Measurements from ENCODE around the gene NECTIN4. TPM values are rescaled to one million over a fixed set of nuclear protein-coding genes. Genes with fewer than 3 reads are reported as not detected.

NECTIN4 gene
- total and polyA plus RNA-seq, 2 experiments from 2014 or later = not detected

DNA sequence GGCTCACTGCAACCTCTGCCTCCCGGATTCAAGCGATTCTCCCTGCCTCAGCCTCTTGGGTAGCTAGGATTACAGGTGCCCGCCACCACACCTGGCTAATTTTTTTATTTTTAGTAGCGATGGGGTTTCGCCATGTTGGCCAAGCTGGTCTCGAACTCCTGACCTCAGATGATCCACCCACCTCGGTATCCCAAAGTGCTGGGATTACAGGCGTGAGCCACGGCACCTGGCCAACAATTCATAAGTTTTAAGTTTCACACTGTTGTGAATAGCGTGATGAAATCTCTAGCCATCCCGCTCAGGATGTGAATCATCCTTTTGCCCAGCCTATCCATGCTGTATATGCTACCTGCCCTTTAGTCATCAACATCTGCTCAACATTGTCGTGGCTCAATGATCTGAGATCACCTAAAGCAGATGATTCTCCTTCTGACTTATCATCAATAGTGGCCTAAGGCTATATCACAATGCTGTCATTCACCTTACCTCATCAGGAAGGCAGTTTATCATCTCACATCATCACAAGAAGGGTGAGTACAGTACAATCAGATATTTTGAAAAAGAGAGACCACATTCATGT, 25.9 kb upstream of the NECTIN4 start:
- Histone ChIP-seq H3K36me3 (peaks cover 2% of the 10 kb centered on the region), H3K27ac (no peak overlapping the region), H3K27me3 (no peaks in the 10 kb centered on the region), H3K4me3 (no peak overlapping the region), H3K9me3 (ENCODE audit: low read depth) (no peaks in the 10 kb centered on the region), H3K4me1 (ENCODE audit: low read depth) (peaks cover 26% of the 10 kb centered on the region)
- DNase-seq (ENCODE audit: low read depth in 1 of 2, low spot score in 1 of 2) = peak in 1 of 2 donors; percentile 92
- TF ChIP-seq, protein P1, sequence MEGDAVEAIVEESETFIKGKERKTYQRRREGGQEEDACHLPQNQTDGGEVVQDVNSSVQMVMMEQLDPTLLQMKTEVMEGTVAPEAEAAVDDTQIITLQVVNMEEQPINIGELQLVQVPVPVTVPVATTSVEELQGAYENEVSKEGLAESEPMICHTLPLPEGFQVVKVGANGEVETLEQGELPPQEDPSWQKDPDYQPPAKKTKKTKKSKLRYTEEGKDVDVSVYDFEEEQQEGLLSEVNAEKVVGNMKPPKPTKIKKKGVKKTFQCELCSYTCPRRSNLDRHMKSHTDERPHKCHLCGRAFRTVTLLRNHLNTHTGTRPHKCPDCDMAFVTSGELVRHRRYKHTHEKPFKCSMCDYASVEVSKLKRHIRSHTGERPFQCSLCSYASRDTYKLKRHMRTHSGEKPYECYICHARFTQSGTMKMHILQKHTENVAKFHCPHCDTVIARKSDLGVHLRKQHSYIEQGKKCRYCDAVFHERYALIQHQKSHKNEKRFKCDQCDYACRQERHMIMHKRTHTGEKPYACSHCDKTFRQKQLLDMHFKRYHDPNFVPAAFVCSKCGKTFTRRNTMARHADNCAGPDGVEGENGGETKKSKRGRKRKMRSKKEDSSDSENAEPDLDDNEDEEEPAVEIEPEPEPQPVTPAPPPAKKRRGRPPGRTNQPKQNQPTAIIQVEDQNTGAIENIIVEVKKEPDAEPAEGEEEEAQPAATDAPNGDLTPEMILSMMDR (IDR thresholded peaks at IDR 0.05; ENCODE audit: low read depth, low read length) = no peak

DNA sequence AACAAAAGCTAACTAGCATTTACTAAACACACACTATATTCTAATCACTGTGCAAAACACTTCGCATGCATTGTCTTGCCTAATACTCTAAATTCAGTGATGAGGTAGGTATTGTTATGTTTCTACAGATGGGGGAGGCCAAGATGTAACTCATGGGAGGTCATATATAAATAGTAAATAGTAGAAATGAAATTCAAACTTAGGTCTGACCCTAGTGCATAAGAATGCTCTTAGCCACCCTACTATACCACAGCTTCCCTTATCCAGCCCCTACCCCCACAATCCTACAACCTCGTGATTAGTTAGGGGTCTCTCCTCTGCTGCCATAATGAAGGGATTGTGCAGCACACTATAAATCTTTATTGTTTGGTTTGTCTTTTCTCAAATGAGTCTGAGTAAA, 25.2 kb upstream of the NECTIN4 start:
- no peaks in the 10 kb centered on the region for H3K9me3 ChIP-seq (ENCODE audit: low read depth)
- H3K36me3 ChIP-seq = no peaks in the 10 kb centered on the region
- no peak overlapping the region for H3K27ac ChIP-seq
- H3K4me1 ChIP-seq (ENCODE audit: low read depth) = peaks cover 26% of the 10 kb centered on the region
- H3K4me3 ChIP-seq = no peak overlapping the region
- TF ChIP-seq, protein P1 (IDR thresholded peaks at IDR 0.05; ENCODE audit: low read depth, low read length) = no peak
- DNase-seq (ENCODE audit: low read depth in 1 of 2, low spot score in 1 of 2) = no peak
- no peaks in the 10 kb centered on the region for H3K27me3 ChIP-seq

DNA sequence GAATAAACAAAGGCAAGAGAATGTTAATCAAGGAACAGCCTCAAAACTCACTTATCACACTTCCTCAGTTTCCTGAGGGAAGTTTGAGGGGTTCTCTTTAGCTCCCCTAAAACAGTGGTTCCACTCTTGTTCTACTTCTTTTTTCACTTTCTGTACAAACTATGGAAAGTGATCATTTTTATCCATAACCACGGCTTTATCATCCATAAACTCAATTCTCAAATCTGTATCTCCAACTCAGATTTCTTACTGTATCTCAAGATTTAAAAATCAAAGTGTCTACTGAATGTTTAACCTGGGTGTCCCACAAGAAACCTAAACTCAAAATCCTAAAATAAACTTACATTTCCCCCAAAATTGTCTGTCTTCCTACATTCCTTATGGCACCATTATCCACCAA, 24.6 kb upstream of the NECTIN4 start:
- Histone ChIP-seq H3K27ac (no peak overlapping the region), H3K9me3 (ENCODE audit: low read depth) (no peaks in the 10 kb centered on the region), H3K4me3 (no peak overlapping the region), H3K27me3 (no peaks in the 10 kb centered on the region), H3K4me1 (ENCODE audit: low read depth) (peaks cover 20% of the 10 kb centered on the region), H3K36me3 (no peaks in the 10 kb centered on the region)
- DNase-seq (ENCODE audit: low read depth in 1 of 2, low spot score in 1 of 2) = no peak
- TF ChIP-seq, protein P1 (IDR thresholded peaks at IDR 0.05; ENCODE audit: low read depth, low read length) = no peak

DNA sequence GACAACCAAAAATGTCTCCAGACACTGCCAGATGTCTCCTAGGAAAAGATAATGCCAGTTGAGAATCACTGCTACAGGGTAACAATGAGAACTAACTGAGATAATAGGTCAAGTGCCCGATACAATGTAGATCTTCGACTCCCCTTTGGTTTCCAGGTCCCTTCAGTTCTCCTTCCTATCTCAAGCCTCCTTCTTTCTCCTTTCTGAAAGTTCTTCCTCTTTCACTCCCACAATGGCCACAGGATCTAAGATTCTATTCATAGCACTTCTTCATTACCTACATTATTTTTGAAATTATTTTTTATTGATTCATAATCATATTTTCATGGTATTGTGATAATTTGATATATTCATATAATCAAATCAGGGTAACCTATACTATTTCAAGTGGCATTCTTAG, 22.2 kb upstream of the NECTIN4 start:
- no peak for DNase-seq (ENCODE audit: low read depth in 1 of 2, low spot score in 1 of 2)
- H3K4me3 ChIP-seq = no peak overlapping the region
- H3K36me3 ChIP-seq = no peaks in the 10 kb centered on the region
- H3K27me3 ChIP-seq = no peaks in the 10 kb centered on the region
- TF ChIP-seq, protein P1 (IDR thresholded peaks at IDR 0.05; ENCODE audit: low read depth, low read length) = no peak
- no peaks in the 10 kb centered on the region for H3K9me3 ChIP-seq (ENCODE audit: low read depth)
- peaks cover 11% of the 10 kb centered on the region for H3K4me1 ChIP-seq (ENCODE audit: low read depth)
- no peak overlapping the region for H3K27ac ChIP-seq

DNA sequence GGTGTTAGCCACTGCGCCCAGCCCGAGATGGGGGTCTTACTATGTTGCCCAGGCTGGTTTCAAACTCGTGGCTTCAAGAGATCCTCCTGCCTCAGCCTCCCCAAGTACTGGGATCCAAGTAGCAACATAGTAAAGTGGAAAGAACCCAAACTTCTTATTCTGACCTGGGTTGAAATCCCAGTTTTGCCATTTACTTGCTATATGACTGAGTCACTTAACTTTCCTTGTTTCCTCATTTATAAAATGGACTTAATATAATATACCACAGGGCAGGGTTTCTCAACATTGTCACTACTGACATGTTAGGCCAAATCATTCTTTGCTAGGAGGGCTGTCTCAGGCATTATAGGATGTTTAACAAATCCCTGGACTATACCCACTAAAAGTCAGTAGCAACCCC, 21.8 kb upstream of the NECTIN4 start:
- TF ChIP-seq, protein P1 (IDR thresholded peaks at IDR 0.05; ENCODE audit: low read depth, low read length) = no peak
- no peaks in the 10 kb centered on the region for H3K27me3 ChIP-seq
- no peak for DNase-seq (ENCODE audit: low read depth in 1 of 2, low spot score in 1 of 2)
- no peak overlapping the region for H3K4me3 ChIP-seq
- H3K36me3 ChIP-seq = no peaks in the 10 kb centered on the region
- H3K27ac ChIP-seq = no peak overlapping the region
- no peaks in the 10 kb centered on the region for H3K9me3 ChIP-seq (ENCODE audit: low read depth)
- peaks cover 11% of the 10 kb centered on the region for H3K4me1 ChIP-seq (ENCODE audit: low read depth)

Measured in cardiac muscle cell (in vitro differentiated cells and primary cell).